ENCODE results near the gene SETD2.
"Not testable (repeated sequence)": the region's sequence is repeated elsewhere in the genome, so short reads cannot be mapped to it uniquely, and the experiment has no call there.

Gene SETD2

DNA sequence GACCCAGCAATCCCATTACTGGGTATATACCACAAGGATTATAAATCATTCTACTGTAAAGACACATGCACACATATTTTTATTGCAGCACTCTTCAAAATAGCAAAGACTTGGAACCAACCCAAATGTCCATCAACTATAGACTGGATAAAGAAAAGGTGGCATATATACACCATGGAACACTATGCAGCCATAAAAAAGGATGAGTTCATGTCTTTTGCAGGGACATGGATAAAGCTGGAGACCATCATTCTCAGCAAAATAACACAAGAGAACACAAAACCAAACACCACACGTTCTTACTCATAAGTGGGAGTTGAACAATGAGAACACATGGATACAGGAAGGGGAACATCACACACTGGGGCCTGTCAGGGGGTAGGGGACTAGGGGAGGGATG, 137.5 kb downstream of the SETD2 start:
- DNase-seq, result not testable (repeated sequence)

DNA sequence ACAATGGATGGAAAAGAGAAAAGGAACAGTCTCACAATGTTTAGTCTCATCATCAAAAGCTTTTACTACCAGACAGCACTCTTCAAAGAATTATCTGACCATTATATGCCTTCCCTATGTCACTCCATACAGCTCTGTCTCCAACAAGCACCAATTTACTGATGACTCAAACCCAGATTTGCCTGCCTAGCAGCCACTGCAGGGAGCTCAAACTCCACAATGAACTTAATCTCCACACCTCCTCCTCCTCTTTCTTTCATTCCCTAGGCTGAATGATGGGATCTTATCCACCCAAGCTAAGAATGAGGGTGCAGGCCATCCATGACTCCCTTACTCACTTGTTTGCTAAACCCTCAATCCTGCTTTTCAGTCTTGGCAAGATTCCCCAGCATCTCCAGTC, 139.0 kb downstream of the SETD2 start:
- no peak for DNase-seq

DNA sequence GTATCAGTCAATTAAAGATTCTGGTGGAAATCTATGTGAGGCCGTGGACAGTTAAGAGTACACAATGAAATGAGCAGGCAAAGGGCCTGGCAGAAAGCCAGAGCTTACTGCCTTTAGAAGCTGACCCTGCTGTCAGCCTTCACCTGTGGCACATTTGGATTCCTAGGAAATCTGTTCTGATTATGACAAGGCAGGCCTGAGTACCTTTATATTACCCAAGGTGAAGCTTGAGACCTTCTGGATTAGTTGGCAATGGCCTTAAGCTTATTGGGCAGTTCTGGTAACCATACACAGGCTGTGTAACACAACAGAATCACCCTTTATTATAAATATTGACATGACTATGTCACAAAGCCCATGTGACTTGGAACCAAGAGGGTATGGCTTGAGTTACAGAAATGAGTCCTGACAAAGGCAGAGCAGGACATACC, 141.3 kb downstream of the SETD2 start:
- DNase-seq, result peak; percentile 47

DNA sequence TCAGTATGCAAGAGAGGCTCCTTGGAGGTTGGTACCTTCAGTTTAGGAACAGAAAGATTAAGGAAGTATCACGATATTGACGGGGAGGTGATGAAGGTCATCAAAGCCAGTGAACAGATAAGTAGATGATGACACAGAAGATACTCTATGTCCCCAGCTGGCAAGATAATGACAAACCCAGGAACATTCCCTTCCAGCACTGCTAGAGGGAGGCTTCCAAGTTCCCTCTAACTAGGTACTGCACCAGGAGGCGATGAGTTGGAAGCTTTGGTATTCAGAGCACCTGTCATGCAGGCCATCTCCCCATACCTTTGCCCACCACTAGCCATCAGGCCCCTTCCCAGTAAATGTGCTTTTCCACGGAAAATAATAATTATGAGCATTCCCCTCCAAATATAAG, 143.6 kb downstream of the SETD2 start:
- DNase-seq, result no peak

DNA sequence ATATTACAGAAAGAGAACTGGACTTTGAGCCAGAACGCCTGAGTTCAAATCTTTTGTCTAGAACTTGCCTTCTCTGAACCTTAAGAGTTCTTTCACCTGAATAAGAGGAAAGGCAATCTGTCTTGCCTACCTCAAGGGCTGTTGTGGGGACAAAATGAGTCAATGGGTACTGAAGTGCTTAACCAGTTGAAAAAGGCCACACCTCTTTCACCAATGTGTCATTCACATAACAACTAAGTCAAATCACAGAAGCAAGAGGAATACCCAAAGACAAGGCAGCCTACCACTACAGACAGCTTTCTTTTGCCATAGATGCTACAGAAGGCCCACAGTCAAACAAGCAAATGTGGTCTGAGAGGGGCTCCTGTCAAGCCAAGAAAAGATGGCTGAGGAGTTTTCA, 144.7 kb downstream of the SETD2 start:
- no peak for DNase-seq

DNA sequence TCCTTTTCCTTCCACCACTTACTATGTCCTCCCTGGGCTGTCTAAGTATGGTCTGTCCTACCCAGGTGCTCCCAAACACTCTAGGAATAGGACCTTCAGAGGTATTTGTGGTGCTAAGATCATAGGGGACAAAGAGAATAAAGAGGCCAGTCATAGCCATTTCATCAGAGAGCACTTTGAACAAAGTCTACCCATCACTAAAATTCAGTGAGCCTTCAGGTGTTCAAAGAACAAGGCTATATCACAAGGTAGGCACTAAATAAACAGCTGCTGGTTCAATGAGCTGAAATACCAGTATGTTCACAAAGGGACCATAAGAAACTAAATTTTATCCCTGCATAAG, 145.7 kb downstream of the SETD2 start:
- DNase-seq, result no peak

DNA sequence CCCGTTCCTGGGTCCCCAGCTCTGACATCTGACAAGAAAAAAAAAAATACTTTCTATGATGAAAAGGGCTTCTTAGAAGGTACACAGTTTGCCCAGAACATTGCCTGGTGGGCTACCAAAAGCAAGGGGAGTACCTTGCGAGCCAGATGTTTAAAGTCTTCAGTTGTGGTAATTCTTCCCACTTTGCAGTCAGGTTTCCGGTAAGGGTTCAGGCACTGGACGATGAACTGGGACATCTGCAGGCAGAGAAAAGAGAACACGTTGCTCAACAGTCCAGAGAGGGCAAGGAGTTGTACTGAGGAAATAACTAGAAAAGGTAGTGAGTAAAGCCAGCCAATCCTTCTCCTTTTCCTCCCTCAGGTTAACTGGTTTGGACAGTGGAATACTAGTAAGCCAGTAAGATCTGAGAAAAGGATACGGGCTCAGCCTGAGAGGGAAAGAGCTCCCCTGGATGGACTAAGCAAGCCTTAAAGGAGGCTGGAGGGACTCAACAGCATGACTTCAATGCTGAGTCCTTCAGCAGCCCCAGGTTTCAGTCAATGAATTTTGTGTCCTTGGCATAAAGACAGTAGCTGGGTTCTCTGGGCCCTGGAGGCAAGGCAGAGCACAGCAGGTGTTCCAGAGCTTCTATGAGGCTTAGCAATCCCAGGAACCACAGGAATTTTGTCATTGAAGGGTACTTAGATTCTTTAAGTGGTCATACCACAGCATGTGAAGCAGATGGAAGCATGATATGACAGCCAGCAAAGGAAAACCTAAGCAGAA, 146.2 kb downstream of the SETD2 start:
- no peak for DNase-seq

DNA sequence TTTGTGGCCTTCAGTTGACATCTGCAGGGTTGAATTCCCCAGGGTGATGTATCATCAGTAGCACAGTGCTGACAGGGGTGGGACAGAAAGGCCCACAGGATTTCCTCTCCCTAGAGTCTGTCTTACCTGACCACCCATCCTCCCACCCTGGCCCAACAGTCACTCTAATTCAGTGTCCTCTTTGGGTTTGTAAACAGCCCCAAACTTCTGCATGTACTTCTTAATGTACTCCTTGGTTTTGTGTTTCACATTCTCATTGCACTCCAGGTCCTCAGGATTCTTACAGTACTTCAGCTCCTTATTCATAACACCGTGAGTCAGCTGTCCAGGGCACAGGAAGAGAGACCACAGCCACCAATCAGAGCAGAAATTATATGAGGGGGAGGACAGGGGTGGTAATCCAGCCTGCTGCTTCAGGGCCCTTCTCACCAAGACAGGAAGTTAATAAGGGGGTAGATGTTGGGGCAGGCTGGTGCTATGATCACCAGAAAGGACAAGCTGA, 146.9 kb downstream of the SETD2 start:
- DNase-seq, result no peak

DNA sequence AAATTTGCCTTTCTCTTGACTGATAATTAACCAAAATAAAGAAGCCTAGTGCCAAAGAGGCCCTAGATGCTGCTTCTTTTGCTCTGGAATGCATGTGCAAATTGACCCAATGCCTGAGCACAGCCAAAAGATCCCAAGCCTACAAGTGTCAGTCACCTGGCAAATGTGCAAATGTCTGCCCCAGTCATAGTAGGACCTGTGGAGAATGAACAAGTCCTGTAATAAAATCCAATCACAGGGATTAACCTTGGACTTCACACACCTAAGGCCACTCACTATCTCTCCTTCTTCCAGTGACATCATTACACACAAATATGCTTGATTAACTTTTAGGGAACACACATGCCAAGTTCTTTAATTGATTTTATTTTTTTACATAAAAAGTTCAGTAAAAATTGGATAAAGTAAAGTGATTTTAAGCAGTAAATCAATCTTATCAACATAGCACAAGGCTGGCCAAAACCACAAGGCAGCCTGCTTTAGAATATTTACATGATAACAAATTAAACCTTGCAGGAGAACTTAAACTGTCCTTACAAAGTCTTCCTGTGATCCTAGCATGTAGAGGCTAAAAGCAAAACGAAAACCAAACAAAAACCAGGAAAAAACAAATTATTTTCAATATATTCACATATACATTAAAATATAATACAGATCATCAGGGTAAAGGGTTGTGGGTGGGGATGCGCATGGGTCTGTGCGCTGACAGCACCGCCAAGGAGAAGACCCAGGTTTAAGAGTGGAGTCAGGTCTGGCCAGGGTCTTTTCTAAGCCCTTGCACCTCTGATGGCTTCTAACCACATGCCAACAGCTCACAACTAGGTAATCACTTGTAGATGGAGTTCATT, 147.6 kb downstream of the SETD2 start:
- DNase-seq, result no peak

DNA sequence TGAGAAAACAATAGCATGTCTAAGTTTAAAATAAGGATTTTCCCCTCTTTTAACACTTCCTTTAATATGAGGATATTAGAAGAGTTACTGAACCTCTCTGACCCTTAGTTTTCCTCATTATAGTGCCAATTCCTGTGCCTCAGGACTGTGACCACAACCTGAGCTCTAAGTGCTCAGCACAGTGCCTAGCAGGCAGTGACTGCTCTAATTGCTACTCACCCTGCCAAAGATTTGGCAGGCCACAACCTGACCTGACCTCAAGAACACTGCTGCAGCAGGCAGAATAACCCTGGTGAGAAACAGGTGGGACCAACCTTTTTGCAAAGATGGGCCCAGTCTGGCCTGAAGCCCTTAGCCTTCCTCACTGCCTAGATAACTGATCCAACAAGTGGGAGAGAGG, 148.8 kb downstream of the SETD2 start:
- DNase-seq, result no peak

DNA sequence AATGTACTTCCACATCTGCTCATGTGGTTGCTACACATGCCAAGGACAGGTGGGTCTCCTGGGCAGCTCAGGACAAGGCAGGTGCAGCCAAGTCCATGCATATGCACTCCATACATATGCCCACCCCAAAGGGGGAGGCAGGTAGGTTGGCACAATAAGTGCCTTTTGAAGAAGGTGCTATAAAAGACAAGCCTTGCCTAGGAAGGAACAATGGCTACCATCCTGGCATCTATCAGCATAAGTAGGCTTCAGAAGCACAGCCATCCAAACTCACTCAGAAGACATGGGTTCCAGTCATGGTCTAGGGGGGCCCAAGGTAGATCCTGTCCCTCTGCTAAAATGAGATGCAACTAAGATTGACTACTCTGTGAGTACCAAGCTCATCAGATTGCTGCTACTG, 149.9 kb downstream of the SETD2 start:
- DNase-seq, result no peak

DNA sequence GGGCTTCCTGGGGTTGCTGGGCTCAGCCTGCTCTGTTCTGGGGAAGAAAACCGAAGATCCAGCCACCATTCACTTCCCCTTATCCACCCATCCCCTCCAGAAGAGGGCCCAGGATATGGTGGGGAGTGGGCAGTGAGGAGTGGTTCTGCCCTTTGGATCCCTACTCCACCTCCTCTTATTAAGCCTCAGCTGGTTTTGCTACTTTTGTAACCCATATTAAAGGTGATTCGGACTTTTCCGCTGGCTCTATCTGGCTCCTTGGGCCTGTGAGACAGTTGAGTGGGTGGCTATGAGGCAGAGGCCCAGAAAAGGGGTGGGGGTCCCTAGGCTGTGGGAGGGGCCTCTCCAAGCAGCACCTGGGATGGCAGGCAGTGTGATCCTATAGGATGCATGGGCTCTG, 150.7 kb downstream of the SETD2 start:
- DNase-seq, result no peak

DNA sequence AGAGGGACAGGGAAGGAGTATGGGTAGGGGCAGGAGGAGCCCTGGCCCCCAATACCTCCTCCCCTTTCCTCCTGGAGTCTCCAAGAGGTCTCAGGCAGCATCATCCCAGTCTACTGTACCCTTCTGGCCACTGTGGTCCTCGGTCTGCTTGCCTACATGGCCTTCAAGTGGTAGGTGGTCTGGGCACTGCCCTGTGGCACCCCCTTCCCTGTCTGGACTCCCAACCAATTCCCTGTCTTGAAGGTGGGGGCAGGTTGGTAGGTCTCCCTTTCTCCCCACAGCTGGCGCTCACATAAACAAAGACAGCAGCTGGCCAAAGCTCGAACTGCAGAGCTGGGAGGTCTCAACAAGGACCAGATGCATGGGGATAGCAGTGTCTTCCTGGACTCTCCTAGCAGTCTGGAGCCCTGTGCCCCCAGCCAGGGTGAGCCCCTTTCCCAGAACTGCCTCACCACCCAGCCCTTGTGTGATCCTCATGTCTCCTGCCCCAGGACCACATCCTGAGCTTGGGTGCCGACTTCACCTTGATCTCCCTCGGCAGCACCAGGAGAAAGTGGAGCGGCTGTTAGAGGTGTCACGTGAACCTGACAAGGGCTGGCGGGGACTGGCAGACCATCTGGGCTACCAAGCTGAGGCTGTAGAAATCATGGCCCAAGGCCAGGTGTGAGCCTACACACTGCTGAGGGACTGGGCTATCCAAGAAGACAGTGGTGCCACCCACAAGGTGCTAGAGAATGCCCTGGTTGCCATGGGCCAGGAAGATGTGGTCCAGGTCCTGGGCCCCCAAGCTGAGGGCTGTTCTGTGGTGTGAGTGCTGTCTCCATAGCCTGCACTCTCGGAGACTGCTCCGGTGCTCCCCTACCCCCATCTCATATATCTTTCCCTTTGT, 151.3 kb downstream of the SETD2 start:
- peak; percentile 13 for DNase-seq

DNA sequence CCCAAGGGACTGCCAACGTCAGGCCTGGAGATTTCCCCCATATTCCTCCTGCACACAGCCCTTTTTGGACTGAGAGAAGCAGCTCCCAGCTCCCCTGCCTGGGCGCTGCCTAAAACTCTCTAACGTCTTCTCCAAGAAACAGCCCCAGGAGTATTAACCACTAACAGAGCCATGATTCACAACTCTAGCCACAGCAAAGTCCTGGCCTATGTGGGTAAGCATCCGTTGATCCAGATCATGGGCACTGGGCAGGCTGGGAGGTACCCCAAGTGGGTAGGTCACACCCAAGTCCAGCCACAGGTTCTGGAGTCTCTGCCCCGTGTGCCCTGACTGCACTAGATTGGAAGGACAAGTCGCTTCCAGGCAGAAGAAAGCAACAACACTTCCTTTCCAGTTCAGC, 152.5 kb downstream of the SETD2 start:
- DNase-seq, result no peak

DNA sequence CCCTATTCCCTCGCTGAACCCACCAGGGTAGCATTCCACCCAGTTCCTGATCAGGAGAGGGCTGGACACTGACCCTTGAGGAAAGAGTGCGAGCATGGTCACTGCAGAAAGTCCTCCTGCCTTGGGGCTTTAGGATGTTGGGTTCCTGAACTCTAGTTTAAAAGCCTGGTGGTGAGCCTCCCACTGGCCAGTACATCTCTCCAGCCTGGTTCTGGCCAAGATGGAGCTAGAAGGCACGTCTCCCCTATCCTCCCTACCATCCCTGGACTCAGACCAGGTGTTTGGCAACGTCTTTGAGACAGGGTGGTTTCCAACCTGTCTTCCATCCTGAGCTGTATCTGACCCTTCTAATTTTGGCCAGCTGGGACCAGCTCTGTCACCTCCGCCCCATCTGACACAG, 153.0 kb downstream of the SETD2 start:
- DNase-seq, result no peak

DNA sequence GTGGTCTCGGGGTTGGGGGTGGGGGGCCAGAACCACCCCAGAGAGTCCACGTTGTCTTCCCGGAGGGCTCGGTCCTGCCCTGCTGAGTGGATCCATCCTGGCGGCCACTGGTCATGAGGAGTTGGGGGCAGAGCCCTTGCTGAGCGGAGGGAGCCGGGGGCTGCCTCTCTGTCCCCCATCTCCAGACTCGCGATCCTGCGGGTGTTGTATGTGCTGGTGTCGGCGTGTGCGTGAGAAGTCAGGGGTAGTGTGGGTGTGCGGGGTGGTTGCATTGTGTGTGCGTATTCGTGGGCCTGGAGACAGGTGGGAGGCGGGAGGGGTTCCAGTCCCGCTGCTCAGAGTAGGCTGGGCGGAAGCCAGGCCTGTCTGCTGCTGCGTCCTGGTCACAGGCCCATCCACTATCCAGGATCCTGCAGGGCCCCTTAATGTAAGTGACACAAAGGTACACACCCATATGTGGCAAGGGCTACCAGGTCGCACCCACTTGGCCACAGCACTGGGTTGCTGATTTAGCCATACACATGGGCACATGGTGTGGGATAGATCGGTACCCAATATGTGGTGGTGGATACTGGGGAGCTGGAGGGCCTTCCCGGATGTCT, 153.7 kb downstream of the SETD2 start:
- DNase-seq, result no peak

DNA sequence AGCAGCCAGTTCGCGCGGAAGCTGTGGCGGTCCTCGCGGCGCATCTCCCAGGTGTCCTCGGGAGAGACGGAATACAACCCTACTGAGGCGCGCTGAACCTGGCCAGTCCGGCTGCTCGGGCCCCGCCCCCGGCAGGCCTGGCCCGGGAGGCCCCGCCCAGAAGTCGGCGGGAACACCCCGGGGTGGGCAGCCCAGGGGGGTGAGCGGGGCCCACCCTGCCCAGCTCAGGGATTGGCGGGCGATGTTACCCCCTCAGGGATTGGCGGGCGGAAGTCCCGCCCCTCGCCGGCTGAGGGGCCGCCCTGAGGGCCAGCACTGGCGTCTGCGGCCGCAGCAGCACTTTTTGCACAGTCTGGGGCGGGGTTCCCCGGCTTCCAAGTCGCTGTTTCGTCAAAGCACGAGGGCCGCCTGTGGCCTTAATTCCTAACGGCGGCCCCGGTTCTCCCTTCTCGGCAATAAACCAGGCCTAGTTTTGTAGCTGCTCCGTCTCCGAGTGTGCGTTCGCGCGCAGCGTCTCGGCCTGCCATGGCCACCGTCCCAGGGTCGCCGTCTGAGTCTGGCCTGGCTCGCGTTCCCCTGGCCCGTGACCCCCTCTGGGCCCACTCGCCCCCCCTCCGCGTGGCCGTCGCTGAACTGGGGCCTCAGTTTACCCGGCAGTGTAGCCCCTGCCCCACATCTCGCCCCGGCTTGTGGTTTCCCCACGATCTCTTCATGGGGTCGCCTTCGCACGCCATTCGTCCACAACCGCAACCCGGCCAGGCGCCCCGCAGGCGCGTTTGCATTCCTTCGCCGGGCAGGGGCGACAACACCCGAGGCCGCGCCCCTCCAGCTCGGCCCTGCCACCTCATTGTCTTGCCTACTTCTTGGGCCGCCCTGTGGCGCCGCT, 154.4 kb downstream of the SETD2 start:
- DNase-seq, result peak; percentile 75

DNA sequence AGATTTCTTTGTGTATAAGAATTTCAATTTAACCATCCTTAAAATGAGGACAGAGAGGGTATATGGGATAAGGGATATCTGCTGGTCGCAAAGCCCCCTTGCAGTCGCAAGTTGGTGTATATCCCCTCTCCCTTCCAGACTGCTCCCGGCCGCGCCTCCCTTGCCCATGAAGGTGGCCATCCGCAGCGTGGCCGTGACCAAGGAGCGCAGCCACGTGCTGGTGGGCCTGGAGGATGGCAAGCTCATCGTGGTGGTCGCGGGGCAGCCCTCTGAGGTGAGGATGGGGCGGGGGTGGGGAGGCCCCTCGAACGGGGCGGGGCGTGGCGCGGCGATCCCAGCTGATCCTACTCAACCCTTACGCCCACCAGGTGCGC, 155.1 kb downstream of the SETD2 start:
- DNase-seq, result no peak

DNA sequence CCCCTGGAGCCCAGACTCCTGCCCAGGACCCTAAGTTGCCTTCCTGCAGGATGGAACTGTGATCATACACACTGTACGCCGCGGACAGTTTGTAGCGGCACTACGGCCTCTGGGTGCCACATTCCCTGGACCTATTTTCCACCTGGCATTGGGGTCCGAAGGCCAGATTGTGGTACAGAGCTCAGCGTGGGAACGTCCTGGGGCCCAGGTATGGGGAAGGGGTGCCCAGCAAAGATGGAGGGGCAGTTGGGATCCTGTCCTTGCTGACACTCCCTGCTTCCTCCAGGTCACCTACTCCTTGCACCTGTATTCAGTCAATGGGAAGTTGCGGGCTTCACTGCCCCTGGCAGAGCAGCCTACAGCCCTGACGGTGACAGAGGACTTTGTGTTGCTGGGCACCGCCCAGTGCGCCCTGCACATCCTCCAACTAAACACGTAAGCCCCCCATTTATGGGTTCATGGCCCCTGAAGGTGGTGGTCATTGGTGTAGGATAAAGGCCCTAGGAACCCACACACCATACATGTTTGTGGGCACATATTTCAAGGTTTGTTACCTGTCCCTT, 155.6 kb downstream of the SETD2 start:
- no peak for DNase-seq

DNA sequence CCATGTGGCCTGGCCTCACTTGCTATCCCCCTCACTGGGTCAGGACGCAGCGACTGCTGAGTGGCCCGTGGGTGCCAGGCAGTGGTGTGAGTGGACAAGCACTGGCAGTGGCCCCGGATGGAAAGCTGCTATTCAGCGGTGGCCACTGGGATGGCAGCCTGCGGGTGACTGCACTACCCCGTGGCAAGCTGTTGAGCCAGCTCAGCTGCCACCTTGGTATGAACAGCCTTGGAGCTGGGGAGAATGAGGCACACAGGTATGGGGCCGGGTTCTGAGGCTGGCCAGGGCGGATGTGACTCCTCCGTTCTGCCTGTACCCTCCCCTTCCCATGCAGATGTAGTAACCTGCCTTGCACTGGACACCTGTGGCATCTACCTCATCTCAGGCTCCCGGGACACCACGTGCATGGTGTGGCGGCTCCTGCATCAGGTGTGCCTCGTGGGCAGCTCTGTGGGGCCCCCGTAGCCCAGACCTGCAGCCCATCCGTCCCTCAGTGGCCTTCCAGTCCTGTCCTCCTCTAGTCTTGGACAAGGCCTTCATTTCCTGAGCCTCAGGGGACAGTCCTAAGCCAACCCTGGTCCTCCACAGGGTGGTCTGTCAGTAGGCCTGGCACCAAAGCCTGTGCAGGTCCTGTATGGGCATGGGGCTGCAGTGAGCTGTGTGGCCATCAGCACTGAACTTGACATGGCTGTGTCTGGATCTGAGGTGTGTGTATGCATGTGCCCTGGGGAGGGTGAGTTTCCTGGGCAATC, 156.3 kb downstream of the SETD2 start:
- DNase-seq, result no peak

DNA sequence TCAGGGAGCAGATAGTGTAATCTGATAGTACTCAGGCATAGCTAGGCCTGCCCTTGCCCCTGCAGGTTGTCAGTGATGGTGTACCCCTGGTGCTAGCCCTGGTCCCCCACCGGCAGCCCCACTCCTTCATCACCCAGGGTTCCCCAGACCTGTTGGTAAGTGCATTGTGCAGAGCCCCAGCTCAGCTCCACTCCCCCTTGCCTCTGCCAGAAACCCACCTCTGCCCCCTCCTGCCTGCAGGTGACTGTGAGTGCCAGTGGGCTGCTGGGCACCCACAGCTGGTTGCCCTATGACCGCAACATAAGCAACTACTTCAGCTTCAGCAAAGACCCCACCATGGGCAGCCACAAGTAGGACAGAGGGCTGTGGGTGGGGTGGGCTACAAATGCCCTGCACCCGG, 156.9 kb downstream of the SETD2 start:
- no peak for DNase-seq

All from NCI-H1092 treated with DMSO at 0.1 percent for 48 hours (cell line).